ENCODE results near the gene USF3.

DNA sequence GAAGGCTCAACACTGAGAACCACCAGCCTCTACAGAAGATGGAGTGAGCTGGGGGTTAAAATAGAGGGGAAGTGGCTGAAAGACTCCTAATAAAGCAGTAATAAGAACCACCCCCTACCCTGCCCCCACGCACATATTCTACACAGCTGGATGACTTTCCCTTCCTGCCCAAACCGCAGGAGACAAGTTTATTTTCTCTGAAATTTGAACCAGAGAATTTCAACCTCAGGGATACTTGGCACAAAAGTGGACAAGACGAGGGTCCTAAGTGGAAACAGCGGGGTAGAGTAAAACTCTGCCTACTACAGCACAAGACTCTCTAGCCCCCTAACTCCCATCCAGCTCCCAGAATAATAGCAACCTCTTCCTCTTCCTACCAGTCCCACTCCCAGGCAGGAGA lies 28.4 kb downstream of the USF3 start:
- TF ChIP-seq MAFK (IDR thresholded peaks at IDR 0.05; ENCODE audit: low read depth, low read length), result no peak
- no peak for TF ChIP-seq POLR2A (IDR thresholded peaks at IDR 0.05; ENCODE audit: low read depth, low read length)
- TF ChIP-seq RFX5 (IDR thresholded peaks at IDR 0.05; ENCODE audit: low read depth, low read length), result no peak
- TF ChIP-seq, protein P1, sequence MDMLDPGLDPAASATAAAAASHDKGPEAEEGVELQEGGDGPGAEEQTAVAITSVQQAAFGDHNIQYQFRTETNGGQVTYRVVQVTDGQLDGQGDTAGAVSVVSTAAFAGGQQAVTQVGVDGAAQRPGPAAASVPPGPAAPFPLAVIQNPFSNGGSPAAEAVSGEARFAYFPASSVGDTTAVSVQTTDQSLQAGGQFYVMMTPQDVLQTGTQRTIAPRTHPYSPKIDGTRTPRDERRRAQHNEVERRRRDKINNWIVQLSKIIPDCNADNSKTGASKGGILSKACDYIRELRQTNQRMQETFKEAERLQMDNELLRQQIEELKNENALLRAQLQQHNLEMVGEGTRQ (IDR thresholded peaks at IDR 0.05; ENCODE audit: low read depth, low read length), result no peak
- TF ChIP-seq, protein P2, sequence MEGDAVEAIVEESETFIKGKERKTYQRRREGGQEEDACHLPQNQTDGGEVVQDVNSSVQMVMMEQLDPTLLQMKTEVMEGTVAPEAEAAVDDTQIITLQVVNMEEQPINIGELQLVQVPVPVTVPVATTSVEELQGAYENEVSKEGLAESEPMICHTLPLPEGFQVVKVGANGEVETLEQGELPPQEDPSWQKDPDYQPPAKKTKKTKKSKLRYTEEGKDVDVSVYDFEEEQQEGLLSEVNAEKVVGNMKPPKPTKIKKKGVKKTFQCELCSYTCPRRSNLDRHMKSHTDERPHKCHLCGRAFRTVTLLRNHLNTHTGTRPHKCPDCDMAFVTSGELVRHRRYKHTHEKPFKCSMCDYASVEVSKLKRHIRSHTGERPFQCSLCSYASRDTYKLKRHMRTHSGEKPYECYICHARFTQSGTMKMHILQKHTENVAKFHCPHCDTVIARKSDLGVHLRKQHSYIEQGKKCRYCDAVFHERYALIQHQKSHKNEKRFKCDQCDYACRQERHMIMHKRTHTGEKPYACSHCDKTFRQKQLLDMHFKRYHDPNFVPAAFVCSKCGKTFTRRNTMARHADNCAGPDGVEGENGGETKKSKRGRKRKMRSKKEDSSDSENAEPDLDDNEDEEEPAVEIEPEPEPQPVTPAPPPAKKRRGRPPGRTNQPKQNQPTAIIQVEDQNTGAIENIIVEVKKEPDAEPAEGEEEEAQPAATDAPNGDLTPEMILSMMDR (conservative IDR thresholded peaks at IDR 0.05; ENCODE audit: low read depth, low read length), result no peak
- TF ChIP-seq RCOR1 (IDR thresholded peaks at IDR 0.05; ENCODE audit: insufficient replicate concordance, low read length), result no peak
- TF ChIP-seq RAD21 (IDR thresholded peaks at IDR 0.05; ENCODE audit: low read length), result no peak
- TF ChIP-seq FOS (IDR thresholded peaks at IDR 0.05; ENCODE audit: low read depth, low read length), result no peak
